ENCODE data around the gene HOXC12. TPM values are rescaled to one million over a fixed set of nuclear protein-coding genes. Genes with fewer than 3 reads are reported as not detected.

Gene HOXC12
- total RNA-seq, 1 experiment from 2014 or later, result 5.1 TPM

DNA sequence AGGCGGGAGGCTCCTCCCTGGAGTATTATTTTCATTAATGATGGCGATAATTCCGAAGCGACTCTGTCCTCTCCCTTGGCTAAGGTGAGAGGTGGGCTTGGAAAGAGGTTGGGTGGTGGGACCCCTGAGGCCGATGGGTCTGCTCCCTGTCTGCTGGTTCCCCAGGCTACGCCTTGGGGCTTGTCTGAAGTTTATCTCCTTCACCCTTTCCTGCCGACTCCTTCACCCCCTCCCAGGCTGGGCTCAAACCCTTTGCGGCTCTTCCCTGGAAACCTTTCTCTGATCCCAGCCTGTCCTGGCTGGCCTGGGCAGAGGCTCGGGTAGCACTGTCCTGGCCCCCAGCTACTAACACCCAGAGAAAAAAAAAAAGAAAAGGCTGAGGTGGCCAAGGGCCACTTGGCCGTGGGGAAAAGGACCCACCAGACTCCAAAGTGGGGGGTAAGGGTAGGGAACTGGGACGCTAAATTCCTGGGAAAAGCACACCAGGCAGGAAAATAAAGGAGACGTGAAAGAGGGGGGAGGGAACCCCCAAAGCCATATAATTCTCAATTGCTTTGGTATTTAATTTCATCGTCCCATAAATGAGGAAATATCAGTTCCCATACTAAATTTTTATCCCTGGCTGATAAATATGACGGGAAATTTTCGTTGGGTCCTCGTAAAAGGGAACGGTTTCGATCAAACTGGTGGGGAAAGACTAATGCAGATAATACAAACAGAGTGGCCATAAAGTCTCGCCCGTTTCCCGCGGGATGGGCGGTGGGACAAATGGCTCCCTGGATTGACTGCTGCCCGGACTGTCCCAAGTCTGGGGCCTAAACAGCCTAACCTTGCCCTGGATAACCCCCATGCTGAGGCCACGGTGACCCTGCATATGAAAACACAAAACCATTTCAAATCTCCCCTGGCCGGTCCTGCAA is 28.2 kb downstream of the HOXC12 start:
- BruUV-seq (replicated peaks), result no TSS peak
- intact Hi-C loops (cut with micrococcal nuclease; ENCODE audit: unreplicated experiment), result loop anchor here (2.0 to 5.0 kb wide), 2 partner anchors 156 to 216 kb away; no protein-coding TSS in a partner anchor
- Histone ChIP-seq H3K4me3 (ENCODE audit: low read depth in 2 of 2, low read length in 2 of 2) (peak overlapping the region; percentile 51 to 65), H3K4me1 (ENCODE audit: control insufficient read depth, insufficient read depth, low read length) (peaks cover 34% of the 10 kb centered on the region), H3K27me3 (ENCODE audit: control insufficient read depth, insufficient read depth, low read length) (no peaks in the 10 kb centered on the region), H3K27ac (ENCODE audit: low read length) (peak overlapping the region; percentile 100), H3K9me3 (ENCODE audit: control insufficient read depth, insufficient read depth, low read depth, low read length) (no peaks in the 10 kb centered on the region), H3K36me3 (ENCODE audit: control insufficient read depth, insufficient read depth, low read length) (no peaks in the 10 kb centered on the region)
- no peak for TF ChIP-seq TCF7L2 (IDR thresholded peaks at IDR 0.05; ENCODE audit: low read depth, low read length)
- 0 out of 2 replicates have a peak, but pooled peaks have one; percentile 25 for TF ChIP-seq SIN3A (IDR thresholded peaks at IDR 0.05; ENCODE audit: borderline replicate concordance, insufficient read depth, low read depth, low read length)
- TF ChIP-seq, protein P1, sequence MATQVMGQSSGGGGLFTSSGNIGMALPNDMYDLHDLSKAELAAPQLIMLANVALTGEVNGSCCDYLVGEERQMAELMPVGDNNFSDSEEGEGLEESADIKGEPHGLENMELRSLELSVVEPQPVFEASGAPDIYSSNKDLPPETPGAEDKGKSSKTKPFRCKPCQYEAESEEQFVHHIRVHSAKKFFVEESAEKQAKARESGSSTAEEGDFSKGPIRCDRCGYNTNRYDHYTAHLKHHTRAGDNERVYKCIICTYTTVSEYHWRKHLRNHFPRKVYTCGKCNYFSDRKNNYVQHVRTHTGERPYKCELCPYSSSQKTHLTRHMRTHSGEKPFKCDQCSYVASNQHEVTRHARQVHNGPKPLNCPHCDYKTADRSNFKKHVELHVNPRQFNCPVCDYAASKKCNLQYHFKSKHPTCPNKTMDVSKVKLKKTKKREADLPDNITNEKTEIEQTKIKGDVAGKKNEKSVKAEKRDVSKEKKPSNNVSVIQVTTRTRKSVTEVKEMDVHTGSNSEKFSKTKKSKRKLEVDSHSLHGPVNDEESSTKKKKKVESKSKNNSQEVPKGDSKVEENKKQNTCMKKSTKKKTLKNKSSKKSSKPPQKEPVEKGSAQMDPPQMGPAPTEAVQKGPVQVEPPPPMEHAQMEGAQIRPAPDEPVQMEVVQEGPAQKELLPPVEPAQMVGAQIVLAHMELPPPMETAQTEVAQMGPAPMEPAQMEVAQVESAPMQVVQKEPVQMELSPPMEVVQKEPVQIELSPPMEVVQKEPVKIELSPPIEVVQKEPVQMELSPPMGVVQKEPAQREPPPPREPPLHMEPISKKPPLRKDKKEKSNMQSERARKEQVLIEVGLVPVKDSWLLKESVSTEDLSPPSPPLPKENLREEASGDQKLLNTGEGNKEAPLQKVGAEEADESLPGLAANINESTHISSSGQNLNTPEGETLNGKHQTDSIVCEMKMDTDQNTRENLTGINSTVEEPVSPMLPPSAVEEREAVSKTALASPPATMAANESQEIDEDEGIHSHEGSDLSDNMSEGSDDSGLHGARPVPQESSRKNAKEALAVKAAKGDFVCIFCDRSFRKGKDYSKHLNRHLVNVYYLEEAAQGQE (IDR thresholded peaks at IDR 0.05; ENCODE audit: insufficient read depth in 1 of 2, low read depth in 2 of 2, low read length in 1 of 2), result no peak
- TF ChIP-seq POLR2AphosphoS5 (IDR thresholded peaks at IDR 0.05; ENCODE audit: low read depth, low read length), result peak; percentile 52
- TF ChIP-seq, protein P2, sequence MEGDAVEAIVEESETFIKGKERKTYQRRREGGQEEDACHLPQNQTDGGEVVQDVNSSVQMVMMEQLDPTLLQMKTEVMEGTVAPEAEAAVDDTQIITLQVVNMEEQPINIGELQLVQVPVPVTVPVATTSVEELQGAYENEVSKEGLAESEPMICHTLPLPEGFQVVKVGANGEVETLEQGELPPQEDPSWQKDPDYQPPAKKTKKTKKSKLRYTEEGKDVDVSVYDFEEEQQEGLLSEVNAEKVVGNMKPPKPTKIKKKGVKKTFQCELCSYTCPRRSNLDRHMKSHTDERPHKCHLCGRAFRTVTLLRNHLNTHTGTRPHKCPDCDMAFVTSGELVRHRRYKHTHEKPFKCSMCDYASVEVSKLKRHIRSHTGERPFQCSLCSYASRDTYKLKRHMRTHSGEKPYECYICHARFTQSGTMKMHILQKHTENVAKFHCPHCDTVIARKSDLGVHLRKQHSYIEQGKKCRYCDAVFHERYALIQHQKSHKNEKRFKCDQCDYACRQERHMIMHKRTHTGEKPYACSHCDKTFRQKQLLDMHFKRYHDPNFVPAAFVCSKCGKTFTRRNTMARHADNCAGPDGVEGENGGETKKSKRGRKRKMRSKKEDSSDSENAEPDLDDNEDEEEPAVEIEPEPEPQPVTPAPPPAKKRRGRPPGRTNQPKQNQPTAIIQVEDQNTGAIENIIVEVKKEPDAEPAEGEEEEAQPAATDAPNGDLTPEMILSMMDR (IDR thresholded peaks at IDR 0.05), result no peak
- no peak for ATAC-seq
- CTCF ChIA-PET, result no interaction called here
- POLR2A ChIA-PET, result interaction anchor here (0.6 kb wide), 2 partner anchors 11 to 73 kb away, joined by 5 read pairs; no protein-coding TSS in a partner anchor
- in situ Hi-C loops (cut with HindIII; ENCODE audit: low pct_unique_long_range_greater_than_20kb, low sequenced_read_pairs), result no loop called here
- DNase-seq (ENCODE audit: low read depth, low spot score), result no peak

DNA sequence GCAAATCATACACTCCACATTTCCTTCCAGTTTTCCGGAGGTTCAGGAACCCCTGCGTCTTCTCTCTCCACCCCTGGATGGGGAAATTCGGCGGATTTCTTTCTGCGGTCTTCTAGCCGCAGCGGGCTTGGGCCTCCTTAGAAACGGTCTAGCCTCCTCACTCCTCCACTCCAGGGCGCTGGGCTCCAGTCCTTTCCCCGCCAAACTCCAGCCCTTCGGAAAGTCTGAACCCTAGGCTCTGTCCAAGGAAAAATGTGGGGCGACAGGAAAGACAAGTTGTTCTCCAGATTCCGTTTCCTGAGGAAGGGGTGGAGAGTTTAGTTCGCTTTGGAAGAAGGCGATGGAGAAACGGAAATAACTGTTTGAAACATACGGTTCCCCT is 28.9 kb downstream of the HOXC12 start:
- ChIA-PET CTCF (no interaction called here), POLR2A (no interaction called here)
- intact Hi-C loops (cut with micrococcal nuclease; ENCODE audit: unreplicated experiment) (loop anchor here (2.0 to 5.0 kb wide), 2 partner anchors 156 to 217 kb away; no protein-coding TSS in a partner anchor), in situ Hi-C loops (cut with HindIII; ENCODE audit: low pct_unique_long_range_greater_than_20kb, low sequenced_read_pairs) (no loop called here)
- Histone ChIP-seq H3K27ac (ENCODE audit: low read length) (peak overlapping the region; percentile 100), H3K9me3 (ENCODE audit: control insufficient read depth, insufficient read depth, low read depth, low read length) (no peaks in the 10 kb centered on the region), H3K4me1 (ENCODE audit: control insufficient read depth, insufficient read depth, low read length) (peaks cover 33% of the 10 kb centered on the region), H3K36me3 (ENCODE audit: control insufficient read depth, insufficient read depth, low read length) (no peaks in the 10 kb centered on the region), H3K27me3 (ENCODE audit: control insufficient read depth, insufficient read depth, low read length) (no peaks in the 10 kb centered on the region), H3K4me3 (ENCODE audit: low read depth in 2 of 2, low read length in 2 of 2) (peak overlapping the region; percentile 51 to 65)
- BruUV-seq (replicated peaks), result TSS peak; percentile 84
- peak; percentile 14; the same call in 1 of the 2 replicates for TF ChIP-seq POLR2AphosphoS5 (IDR thresholded peaks at IDR 0.05; ENCODE audit: low read depth, low read length)
- TF ChIP-seq TCF7L2 (IDR thresholded peaks at IDR 0.05; ENCODE audit: low read depth, low read length), result no peak; the same call in 1 of the 2 replicates
- DNase-seq (ENCODE audit: low read depth, low spot score) (no peak), ATAC-seq (no peak)

All from Panc1 (cell line).